Measurements from ENCODE around the gene NR1I2. TPM values are rescaled to one million over a fixed set of nuclear protein-coding genes. Genes with fewer than 3 reads are reported as not detected.

NR1I2 gene
- polyA plus RNA-seq (2013, experiment 1 of 2; ENCODE audit: insufficient read length), result not detected
- polyA plus RNA-seq (2013, experiment 2 of 2; ENCODE audit: insufficient read length), result not detected

GRCh38 chr3:119781330-119782198 lies at the start of gene NR1I2:
Gene NR1I2 (plus strand): TSS chr3:119782101.
- no peak for DNase-seq

- no peak for DNase-seq
Measured at GRCh38 chr3:119733812-119734211, 48.1 kb upstream of the NR1I2 start.

GRCh38 chr3:119738741-119739140 lies 43.2 kb upstream of the NR1I2 start:
- DNase-seq, result no peak

- DNase-seq, result no peak
Measured at GRCh38 chr3:119741657-119742590, 40.0 kb upstream of the NR1I2 start.

- DNase-seq, result no peak
Measured at GRCh38 chr3:119743921-119744320, 38.0 kb upstream of the NR1I2 start.

GRCh38 chr3:119745942-119746341 lies 36.0 kb upstream of the NR1I2 start:
- no peak for DNase-seq

- DNase-seq, result no peak
Measured at GRCh38 chr3:119746423-119746822, 35.5 kb upstream of the NR1I2 start.

- no peak for DNase-seq
Measured at GRCh38 chr3:119747357-119747756, 34.5 kb upstream of the NR1I2 start.

- DNase-seq, result no peak
Measured at GRCh38 chr3:119748991-119749390, 32.9 kb upstream of the NR1I2 start.

GRCh38 chr3:119751423-119751822 lies 30.5 kb upstream of the NR1I2 start:
- peak; percentile 6 for DNase-seq

- DNase-seq, result no peak
Measured at GRCh38 chr3:119759962-119760361, 21.9 kb upstream of the NR1I2 start.

- DNase-seq, result no peak
Measured at GRCh38 chr3:119762876-119763275, 19.0 kb upstream of the NR1I2 start.

GRCh38 chr3:119763466-119763865 lies 18.4 kb upstream of the NR1I2 start:
- DNase-seq, result no peak

- no peak for DNase-seq
Measured at GRCh38 chr3:119765239-119765638, 16.7 kb upstream of the NR1I2 start.

- no peak for DNase-seq
Measured at GRCh38 chr3:119767936-119768601, 13.8 kb upstream of the NR1I2 start.

- no peak for DNase-seq
Measured at GRCh38 chr3:119768668-119769393, 13.1 kb upstream of the NR1I2 start.

- peak; percentile 74 for DNase-seq
Measured at GRCh38 chr3:119769394-119770149, 12.3 kb upstream of the NR1I2 start.

GRCh38 chr3:119774444-119774843 lies 7.5 kb upstream of the NR1I2 start:
- DNase-seq, result no peak

- DNase-seq, result no peak
Measured at GRCh38 chr3:119776304-119776703, 5.6 kb upstream of the NR1I2 start.

GRCh38 chr3:119778176-119778575 lies 3.7 kb upstream of the NR1I2 start:
- DNase-seq, result no peak

GRCh38 chr3:119778811-119779210 lies 3.1 kb upstream of the NR1I2 start:
- no peak for DNase-seq
